DOHH2 (cell line): ENCODE measurements around the gene RPUSD3.

Experiments
- H3F3A ChIP-seq: fragments of 200-600 bp; sonication (generic), shearing (Covaris generic); 2 replicates; pipeline ENCODE4 v1.6.0; 2016; ENCODE audit warnings: antibody characterized with exemption, mild to moderate bottlenecking; ENCODE audit not compliant: control insufficient read depth, insufficient read depth
- H3K27ac ChIP-seq: fragments of 200-600 bp; sonication (generic); 2 replicates; pipeline ENCODE4 v1.5.1; 2014; ENCODE audit warnings: low read depth, mild to moderate bottlenecking, low read length, moderate library complexity
- H3K27me3 ChIP-seq: fragments of 200-600 bp; sonication (generic); 2 replicates; pipeline ENCODE4 v1.6.1; 2014; ENCODE audit warnings: mild to moderate bottlenecking, low read length, mixed read lengths; ENCODE audit not compliant: control insufficient read depth
- H3K36me3 ChIP-seq: fragments of 200-600 bp; sonication (generic); 2 replicates; pipeline ENCODE4 v1.6.1; 2014; ENCODE audit warnings: mild to moderate bottlenecking, low read length, moderate library complexity, mixed read lengths; ENCODE audit not compliant: control insufficient read depth
- H3K4me1 ChIP-seq: fragments of 200-600 bp; sonication (generic); 2 replicates; pipeline ENCODE4 v1.6.1; 2014; ENCODE audit warnings: mild to moderate bottlenecking, low read length, mixed read lengths; ENCODE audit not compliant: control insufficient read depth
- H3K4me2 ChIP-seq: fragments of 200-600 bp; sonication (generic); 2 replicates; pipeline ENCODE4 v1.6.0; 2014; ENCODE audit warnings: mild to moderate bottlenecking, low read length, moderate library complexity
- H3K4me3 ChIP-seq: fragments of 200-600 bp; sonication (generic); 2 replicates; pipeline ENCODE4 v1.5.1; 2014; ENCODE audit warnings: mild to moderate bottlenecking, low read length, mixed read lengths
- H3K79me2 ChIP-seq: fragments of 200-600 bp; sonication (generic); 2 replicates; pipeline ENCODE4 v1.6.1; 2014; ENCODE audit warnings: mild to moderate bottlenecking, low read length, mixed read lengths; ENCODE audit not compliant: control insufficient read depth
- H3K9me2 ChIP-seq: fragments of 200-600 bp; sonication (generic); replicated peaks from 2 replicates; pipeline ENCODE4 v1.6.1; 2014; ENCODE audit warnings: mild to moderate bottlenecking, low read length, mixed read lengths; ENCODE audit not compliant: control insufficient read depth
- H3K9me3 ChIP-seq: fragments of 200-600 bp; sonication (generic); 2 replicates; pipeline ENCODE4 v1.6.1; 2014; ENCODE audit warnings: antibody characterized with exemption, low read length, mixed read lengths; ENCODE audit not compliant: control insufficient read depth, insufficient read depth
- H4K20me1 ChIP-seq: fragments of 200-600 bp; sonication (generic); 2 replicates; pipeline ENCODE4 v1.6.0; 2014; ENCODE audit warnings: low read depth, mild to moderate bottlenecking, antibody characterized with exemption, low read length, moderate library complexity; ENCODE audit not compliant: control insufficient read depth, insufficient read depth
- EZH2phosphoT487 ChIP-seq: fragments of 200-600 bp; sonication (generic); IDR thresholded peaks from 2 replicates; pipeline ENCODE4 v1.6.1; 2017; ENCODE audit warnings: borderline replicate concordance, mild to moderate bottlenecking, antibody characterized with exemption, low read length, moderate library complexity, mixed read lengths
- TF ChIP-seq, protein P1 (sequence below): fragments of 200-600 bp; sonication (generic); IDR thresholded peaks from one replicate; pipeline ENCODE4 v1.5.1; 2014; ENCODE audit warnings: antibody characterized with exemption, mild to moderate bottlenecking, low read depth, low read length; ENCODE audit not compliant: poor library complexity, severe bottlenecking

The RPUSD3 gene

GRCh38 chr3:9817436-9817835 lies 26.4 kb downstream of the RPUSD3 start:
- Histone ChIP-seq H3K36me3 (peaks cover 7% of the 10 kb centered on the region; the same call in 1 of the 2 replicates), H3K27ac (no peak overlapping the region), H3K27me3 (no peaks in the 10 kb centered on the region), H3K79me2 (no peaks in the 10 kb centered on the region), H3K9me2 (no peaks in the 10 kb centered on the region), H3K9me3 (no peaks in the 10 kb centered on the region), H3K4me3 (no peak overlapping the region), H3F3A (no peaks in the 10 kb centered on the region), H3K4me2 (no peak overlapping the region), H4K20me1 (no peaks in the 10 kb centered on the region), H3K4me1 (no peaks in the 10 kb centered on the region)
- no peak for TF ChIP-seq EZH2phosphoT487
- TF ChIP-seq, protein P1, sequence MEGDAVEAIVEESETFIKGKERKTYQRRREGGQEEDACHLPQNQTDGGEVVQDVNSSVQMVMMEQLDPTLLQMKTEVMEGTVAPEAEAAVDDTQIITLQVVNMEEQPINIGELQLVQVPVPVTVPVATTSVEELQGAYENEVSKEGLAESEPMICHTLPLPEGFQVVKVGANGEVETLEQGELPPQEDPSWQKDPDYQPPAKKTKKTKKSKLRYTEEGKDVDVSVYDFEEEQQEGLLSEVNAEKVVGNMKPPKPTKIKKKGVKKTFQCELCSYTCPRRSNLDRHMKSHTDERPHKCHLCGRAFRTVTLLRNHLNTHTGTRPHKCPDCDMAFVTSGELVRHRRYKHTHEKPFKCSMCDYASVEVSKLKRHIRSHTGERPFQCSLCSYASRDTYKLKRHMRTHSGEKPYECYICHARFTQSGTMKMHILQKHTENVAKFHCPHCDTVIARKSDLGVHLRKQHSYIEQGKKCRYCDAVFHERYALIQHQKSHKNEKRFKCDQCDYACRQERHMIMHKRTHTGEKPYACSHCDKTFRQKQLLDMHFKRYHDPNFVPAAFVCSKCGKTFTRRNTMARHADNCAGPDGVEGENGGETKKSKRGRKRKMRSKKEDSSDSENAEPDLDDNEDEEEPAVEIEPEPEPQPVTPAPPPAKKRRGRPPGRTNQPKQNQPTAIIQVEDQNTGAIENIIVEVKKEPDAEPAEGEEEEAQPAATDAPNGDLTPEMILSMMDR = no peak

- no peaks in the 10 kb centered on the region for H4K20me1 ChIP-seq
- H3K79me2 ChIP-seq = no peaks in the 10 kb centered on the region
- H3K9me3 ChIP-seq = no peaks in the 10 kb centered on the region
- no peaks in the 10 kb centered on the region for H3F3A ChIP-seq
- no peak overlapping the region for H3K27ac ChIP-seq
- H3K27me3 ChIP-seq = no peaks in the 10 kb centered on the region
- H3K4me3 ChIP-seq = no peak overlapping the region
- TF ChIP-seq EZH2phosphoT487 = no peak
- TF ChIP-seq, protein P1 = no peak
- H3K4me2 ChIP-seq = no peak overlapping the region
- no peaks in the 10 kb centered on the region for H3K9me2 ChIP-seq
- peaks cover 13% of the 10 kb centered on the region for H3K36me3 ChIP-seq
- H3K4me1 ChIP-seq = no peaks in the 10 kb centered on the region
Observed at GRCh38 chr3:9815986-9816385, 27.8 kb downstream of the RPUSD3 start.

DNA sequence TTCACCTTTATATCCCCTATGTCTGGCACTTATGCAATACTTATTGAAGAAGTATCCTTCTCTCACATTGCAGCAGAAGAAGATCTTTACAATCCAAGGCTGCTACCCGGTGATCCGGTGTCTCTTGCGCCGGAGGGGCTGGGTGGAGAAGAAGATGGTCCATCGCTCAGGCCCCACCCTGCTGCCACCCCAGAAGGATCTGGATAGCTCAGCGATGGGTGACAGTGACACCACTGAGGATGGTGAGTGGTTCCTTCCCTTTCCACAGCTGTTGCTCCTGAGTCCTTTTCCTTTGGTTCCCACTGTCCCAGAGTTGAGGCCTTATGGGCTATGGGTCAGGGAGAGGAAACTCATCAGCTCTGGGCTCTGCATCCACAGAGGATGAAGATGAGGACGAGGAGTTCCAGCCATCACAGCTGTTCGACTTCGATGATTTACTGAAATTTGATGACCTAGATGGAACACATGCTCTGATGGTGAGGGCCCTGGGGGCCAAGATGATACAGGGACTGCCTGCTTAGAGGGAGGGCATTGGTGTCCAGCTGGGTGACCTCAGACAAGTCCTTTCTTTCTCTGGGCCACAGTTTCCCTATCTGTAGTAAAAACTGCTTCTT lies 30.8 kb downstream of the RPUSD3 start:
- Histone ChIP-seq H3K9me2 (no peaks in the 10 kb centered on the region), H3K27me3 (no peaks in the 10 kb centered on the region), H3K79me2 (no peaks in the 10 kb centered on the region), H4K20me1 (no peaks in the 10 kb centered on the region), H3K4me1 (peaks cover 24% of the 10 kb centered on the region), H3K27ac (no peak overlapping the region), H3K9me3 (no peaks in the 10 kb centered on the region), H3K4me2 (no peak overlapping the region), H3F3A (peaks cover 10% of the 10 kb centered on the region), H3K4me3 (no peak overlapping the region), H3K36me3 (peaks cover 28% of the 10 kb centered on the region)
- TF ChIP-seq, protein P1 = no peak
- TF ChIP-seq EZH2phosphoT487 = no peak
